ENCODE measurements around the gene LDLRAD2. TPM values are rescaled to one million over a fixed set of nuclear protein-coding genes. Genes with fewer than 3 reads are reported as not detected.
A peak's percentile ranks its signal among the peaks of the same experiment; 100 is the strongest.

LDLRAD2 gene
- total and polyA plus RNA-seq, 9 of the 15 experiments (the other 6 are each of a cell fraction or from before 2014, with no cell fraction given), result 0.45 to 0.48 TPM; not detected in 7

DNA sequence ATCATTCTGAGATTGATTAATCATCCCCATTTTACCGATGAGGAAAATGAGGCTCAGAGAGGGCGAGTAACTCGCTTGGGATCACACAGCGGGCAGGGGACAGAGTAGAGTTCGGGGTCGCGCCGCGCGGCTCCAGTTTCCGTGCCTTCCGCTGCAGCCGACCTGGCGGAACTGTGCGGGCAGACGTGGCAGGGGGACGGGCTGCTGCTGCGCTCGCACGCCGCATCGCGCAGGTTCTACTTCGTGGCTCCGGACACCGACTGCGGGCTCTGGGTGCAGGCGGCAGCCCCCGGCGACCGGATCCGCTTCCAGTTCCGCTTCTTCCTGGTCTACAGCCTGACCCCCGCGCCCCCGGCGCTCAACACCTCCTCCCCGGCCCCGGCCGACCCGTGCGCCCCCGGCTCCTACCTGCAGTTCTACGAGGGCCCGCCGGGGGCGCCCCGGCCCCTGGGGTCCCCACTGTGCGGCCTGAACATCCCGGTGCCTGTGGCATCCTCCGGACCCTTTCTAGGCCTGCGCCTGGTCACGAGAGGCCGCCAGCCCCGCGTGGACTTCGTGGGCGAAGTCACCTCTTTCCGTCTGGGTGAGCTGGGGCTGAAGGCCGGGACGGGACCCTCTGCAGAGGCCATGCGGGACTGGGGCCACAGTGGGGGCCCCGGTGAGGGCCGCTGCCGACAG is 2.3 kb downstream of the LDLRAD2 start:
- no peak overlapping the region for H2AFZ ChIP-seq (ENCODE audit: low read depth, low read length)
- no peaks in the 10 kb centered on the region for H3K79me2 ChIP-seq (ENCODE audit: control insufficient read depth, insufficient read depth, low read length)
- no peaks in the 10 kb centered on the region for H3K36me3 ChIP-seq (ENCODE audit: control insufficient read depth, insufficient read depth, low read length)
- WGBS (ENCODE audit: insufficient coverage, low coverage, missing lambda C conversion rate), result 76% methylated on average over 52 of the region's 65 CpGs
- H3K9ac ChIP-seq (ENCODE audit: insufficient read depth in 1 of 2, low read depth in 2 of 2, low read length in 2 of 2), result no peak overlapping the region
- DNase-seq (ENCODE audit: extremely low read depth in 1 of 4, low spot score in 3 of 4), result peak in 3 of 4 experiments; percentile 57 to 68 (median 60)
- BruUV-seq (replicated peaks), result no TSS peak
- intact Hi-C loops (cut with micrococcal nuclease), result no loop called here
- H3K4me2 ChIP-seq (ENCODE audit: insufficient read depth, low read length), result no peak overlapping the region
- ATAC-seq, result peak; percentile 67
- no peak overlapping the region for H3K4me3 ChIP-seq
- H3K9me3 ChIP-seq (replicated peaks; ENCODE audit: control insufficient read depth, insufficient read depth, low read depth, low read length), result no peaks in the 10 kb centered on the region
- no peaks in the 10 kb centered on the region for H3K27me3 ChIP-seq (ENCODE audit: control insufficient read depth in 2 of 2, insufficient read depth in 2 of 2, low read length in 2 of 2)
- no peak for FAIRE-seq
- H3K27ac ChIP-seq (ENCODE audit: extremely low read depth, low read depth, low read length), result no peak overlapping the region
- H3K9me1 ChIP-seq (ENCODE audit: control insufficient read depth, insufficient read depth, low read length), result no peaks in the 10 kb centered on the region
- POLR2A ChIA-PET, result interaction anchor here (1.0 kb wide), 1 partner anchor 30 kb away, joined by 3 read pairs; no protein-coding TSS in a partner anchor
- in situ Hi-C loops (cut with MboI), result no loop called here
- no peaks in the 10 kb centered on the region for H4K20me1 ChIP-seq (replicated peaks; ENCODE audit: control insufficient read depth, insufficient read depth, low read length)
- H3K4me1 ChIP-seq (replicated peaks in 1 of 2; ENCODE audit: control insufficient read depth in 2 of 2, insufficient read depth in 2 of 2, low read length in 2 of 2), result peaks cover 5 to 17% of the 10 kb centered on the region in 2 experiments
- CTCF ChIA-PET (ENCODE audit: low intra/inter-chr PET ratio), result no interaction called here
- no peak for TF ChIP-seq TEAD4 (IDR thresholded peaks at IDR 0.05; ENCODE audit: low read length)
- peak; percentile 58; the same call in 1 of the 2 replicates for TF ChIP-seq TEAD4 (CRISPR knock-in tag; IDR thresholded peaks at IDR 0.05; ENCODE audit: borderline replicate concordance)
- no peak for TF ChIP-seq BRF2 (IDR thresholded peaks at IDR 0.05; ENCODE audit: borderline replicate concordance, insufficient read depth, insufficient read length)
- no peak for TF ChIP-seq PCBP2 (IDR thresholded peaks at IDR 0.05; ENCODE audit: low read depth, low read length, poor library complexity, severe bottlenecking)
- no peak for TF ChIP-seq RBM15 (IDR thresholded peaks at IDR 0.05; ENCODE audit: insufficient read depth, low read length)
- TF ChIP-seq IRF2 (CRISPR knock-in tag; IDR thresholded peaks at IDR 0.05), result no peak
- 0 out of 4 replicates have a peak, but pooled peaks of 1 of the 2 experiments have one; percentile 27 for TF ChIP-seq RCOR1 (IDR thresholded peaks at IDR 0.05; ENCODE audit: borderline replicate concordance in 1 of 2, low read depth in 2 of 2, low read length in 2 of 2)
- 0 out of 2 replicates have a peak, but pooled peaks have one; percentile 47 for TF ChIP-seq NR3C1 (CRISPR knock-in tag; IDR thresholded peaks at IDR 0.05)
- TF ChIP-seq NCOA6 (IDR thresholded peaks at IDR 0.05), result no peak
- peak; percentile 73 for TF ChIP-seq ZBTB7A (IDR thresholded peaks at IDR 0.05; ENCODE audit: borderline replicate concordance, control insufficient read depth, low read depth, low read length)
- TF ChIP-seq ZNF668 (CRISPR knock-in tag; IDR thresholded peaks at IDR 0.05), result no peak
- peak; percentile 71 for TF ChIP-seq ZFP36 (IDR thresholded peaks at IDR 0.05; ENCODE audit: low read depth, low read length, partially characterized antibody)
- TF ChIP-seq, protein P1, sequence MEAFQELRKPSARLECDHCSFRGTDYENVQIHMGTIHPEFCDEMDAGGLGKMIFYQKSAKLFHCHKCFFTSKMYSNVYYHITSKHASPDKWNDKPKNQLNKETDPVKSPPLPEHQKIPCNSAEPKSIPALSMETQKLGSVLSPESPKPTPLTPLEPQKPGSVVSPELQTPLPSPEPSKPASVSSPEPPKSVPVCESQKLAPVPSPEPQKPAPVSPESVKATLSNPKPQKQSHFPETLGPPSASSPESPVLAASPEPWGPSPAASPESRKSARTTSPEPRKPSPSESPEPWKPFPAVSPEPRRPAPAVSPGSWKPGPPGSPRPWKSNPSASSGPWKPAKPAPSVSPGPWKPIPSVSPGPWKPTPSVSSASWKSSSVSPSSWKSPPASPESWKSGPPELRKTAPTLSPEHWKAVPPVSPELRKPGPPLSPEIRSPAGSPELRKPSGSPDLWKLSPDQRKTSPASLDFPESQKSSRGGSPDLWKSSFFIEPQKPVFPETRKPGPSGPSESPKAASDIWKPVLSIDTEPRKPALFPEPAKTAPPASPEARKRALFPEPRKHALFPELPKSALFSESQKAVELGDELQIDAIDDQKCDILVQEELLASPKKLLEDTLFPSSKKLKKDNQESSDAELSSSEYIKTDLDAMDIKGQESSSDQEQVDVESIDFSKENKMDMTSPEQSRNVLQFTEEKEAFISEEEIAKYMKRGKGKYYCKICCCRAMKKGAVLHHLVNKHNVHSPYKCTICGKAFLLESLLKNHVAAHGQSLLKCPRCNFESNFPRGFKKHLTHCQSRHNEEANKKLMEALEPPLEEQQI (IDR thresholded peaks at IDR 0.05), result no peak
- peak; percentile 52 to 53; a peak in 2 of 4 replicates for TF ChIP-seq KDM1A (IDR thresholded peaks at IDR 0.05)

Measured in K562 (cell line).